Uterus (tissue), 2 donors: Measurements from ENCODE around the gene BLACAT1.

ENCODE experiments used
- CTCF ChIP-seq, 4 experiments: fragments of 200-600 bp in 2 of 4; fragments of 450-650 bp in 2 of 4; sonication (generic) in 2 of 4; IDR thresholded peaks; one replicate each; pipeline ENCODE4 v1.5.1; 2016 to 2019; ENCODE audit warnings: antibody characterized with exemption in 4 of 4, mild to moderate bottlenecking in 2 of 4, moderate library complexity in 1 of 4
- POLR2A ChIP-seq, 2 donors: fragments of 450-650 bp; IDR thresholded peaks; one replicate each; pipeline ENCODE4 v1.6.1; 2016; ENCODE audit warnings: antibody characterized with exemption in 2 of 2, mild to moderate bottlenecking in 1 of 2, moderate library complexity in 1 of 2

GRCh38 chr1:205444931-205445645, 10.8 kb downstream of the BLACAT1 start:
- TF ChIP-seq CTCF (IDR thresholded peaks at IDR 0.05) = no peak
- no peak for TF ChIP-seq POLR2A (IDR thresholded peaks at IDR 0.05)
